NT2/D1 (cell line): ENCODE data around the gene CCNB2.

Experiments used
- SUZ12 ChIP-seq: IDR thresholded peaks from 2 replicates; pipeline ENCODE4 v1.6.1; 2011; ENCODE audit not compliant: insufficient read length, insufficient read depth; ENCODE audit errors: extremely low read depth
- ZNF274 ChIP-seq: IDR thresholded peaks from 2 replicates; pipeline ENCODE4 v1.6.1; 2011; ENCODE audit warnings: mild to moderate bottlenecking, low read depth, low read length

GRCh38 chr15:59137566-59137965 is 32.6 kb downstream of the CCNB2 start:
- no peak for TF ChIP-seq ZNF274
- no peak for TF ChIP-seq SUZ12
